HCT116 (cell line): ENCODE data around the gene PURA. TPM values are rescaled to one million over a fixed set of nuclear protein-coding genes. Genes with fewer than 3 reads are reported as not detected.

Experiments
- ATAC-seq: fragments of 200-7000 bp; cut with Tn5 transposase; 2 replicates; pipeline ENCODE4 v1.9.1; 2020; ENCODE audit warnings: mild to moderate bottlenecking, moderate library complexity
- BruUV-seq: library from RNA; stranded (reverse); fragments of 400-500 nt; replicated peaks from 2 replicates; lab custom pipeline; 2021; lab: Mats Ljungman, UMichigan
- CTCF ChIA-PET: fragments of 300-600 bp; sonication (Branson Sonifier 250); formaldehyde crosslinking; loops from one replicate; lab custom pipeline; 2021; ENCODE audit warnings: antibody characterized with exemption; lab: Charles Lee
- POLR2A ChIA-PET: fragments of 300-600, 350-600 bp; sonication (Branson Sonifier 250); formaldehyde crosslinking; loops from one replicate; lab custom pipeline; 2021; ENCODE audit warnings: antibody characterized with exemption; lab: Charles Lee
- RAD21 ChIA-PET, 2 experiments: fragments of 300-600 bp; sonication (Branson Sonifier 250); formaldehyde crosslinking; loops; one replicate each; lab custom pipeline; 2023; ENCODE audit warnings: low total read pairs in 2 of 2; ENCODE audit not compliant: uncharacterized antibody in 2 of 2, unreplicated experiment in 2 of 2, low non-redundant PET in 1 of 2; lab: Charles Lee
- DNase-seq: peaks from one replicate; pipeline ENCODE4 v3.0.0-alpha.2; 2010; ENCODE audit warnings: low read depth, low spot score
- H2AFZ ChIP-seq: fragments of 200-600 bp; shearing (Covaris generic), sonication (generic); 2 replicates; pipeline ENCODE4 v1.6.1; 2017; ENCODE audit warnings: low read depth, mixed run types, mixed read lengths, antibody characterized with exemption, low read length; ENCODE audit not compliant: poor library complexity, severe bottlenecking
- H3K27ac ChIP-seq: 2 replicates; pipeline ENCODE4 v1.5.1; 2012; ENCODE audit warnings: low read depth, low read length
- H3K27me3 ChIP-seq: fragments of 200-600 bp; sonication (generic); 2 replicates; pipeline ENCODE4 v1.6.1; 2016; ENCODE audit warnings: mixed run types, low read length, mixed read lengths; ENCODE audit not compliant: insufficient read depth
- H3K36me3 ChIP-seq, 2 experiments: fragments of 200-500 bp in 1 of 2; fragments of 200-600 bp in 1 of 2; sonication (Bioruptor generic) in 1 of 2; sonication (generic) in 1 of 2; 2 replicates each; pipeline versions ENCODE4 v1.5.1 to v1.6.1; 2014 to 2016; ENCODE audit warnings: low read length in 2 of 2, inconsistent platforms in 1 of 2, mixed read lengths in 1 of 2, mixed run types in 1 of 2; ENCODE audit not compliant: insufficient read depth in 2 of 2, control insufficient read depth in 1 of 2
- H3K4me1 ChIP-seq, 2 experiments: fragments of 200-600 bp in 1 of 2; sonication (generic) in 1 of 2; 2 replicates each; pipeline versions ENCODE4 v1.5.1 to v1.6.1; 2012 to 2017; ENCODE audit warnings: low read length in 2 of 2, inconsistent platforms in 1 of 2, mild to moderate bottlenecking in 1 of 2, mixed read lengths in 1 of 2, mixed run types in 1 of 2, moderate library complexity in 1 of 2; ENCODE audit not compliant: insufficient read depth in 2 of 2, control insufficient read depth in 1 of 2
- H3K4me2 ChIP-seq: fragments of 200-600 bp; sonication (generic); 2 replicates; pipeline ENCODE4 v1.6.1; 2017; ENCODE audit warnings: mixed run types, low read length, mixed read lengths
- H3K4me3 ChIP-seq, 2 experiments: fragments of 200-600 bp in 1 of 2; sonication (generic) in 1 of 2; replicated peaks in 1 of 2; 2 replicates each; pipeline ENCODE4 v1.5.1; 2011 to 2016; ENCODE audit warnings: low read length in 2 of 2, control low read depth in 1 of 2, low read depth in 1 of 2, mild to moderate bottlenecking in 1 of 2, mixed read lengths in 1 of 2, mixed run types in 1 of 2
- H3K79me2 ChIP-seq: fragments of 200-600 bp; sonication (generic); 2 replicates; pipeline ENCODE4 v1.6.1; 2017; ENCODE audit warnings: mild to moderate bottlenecking, mixed run types, low read length, moderate library complexity, mixed read lengths; ENCODE audit not compliant: insufficient read depth
- H3K9ac ChIP-seq: fragments of 200-600 bp; sonication (generic); 2 replicates; pipeline ENCODE4 v1.6.1; 2016; ENCODE audit warnings: low read length, mixed read lengths
- H3K9me2 ChIP-seq: fragments of 200-600 bp; sonication (generic), shearing (Covaris generic); 2 replicates; pipeline ENCODE4 v1.6.1; 2017; ENCODE audit warnings: mixed run types, mild to moderate bottlenecking, moderate library complexity; ENCODE audit not compliant: insufficient read depth
- H3K9me3 ChIP-seq, 2 experiments: fragments of 200-500 bp in 1 of 2; fragments of 200-600 bp in 1 of 2; sonication (Bioruptor generic) in 1 of 2; sonication (generic) in 1 of 2; 2 replicates each; pipeline ENCODE4 v1.6.1; 2014 to 2017; ENCODE audit warnings: low read length in 2 of 2, mixed read lengths in 2 of 2, inconsistent platforms in 1 of 2, low read depth in 1 of 2, mild to moderate bottlenecking in 1 of 2, mixed run types in 1 of 2, moderate library complexity in 1 of 2; ENCODE audit not compliant: control insufficient read depth in 1 of 2, insufficient read depth in 1 of 2
- H4K20me1 ChIP-seq: fragments of 200-600 bp; sonication (generic), shearing (Covaris generic); 2 replicates; pipeline ENCODE4 v1.6.1; 2017; ENCODE audit warnings: mixed run types, mild to moderate bottlenecking, moderate library complexity; ENCODE audit not compliant: insufficient read depth
- ATF3 ChIP-seq: IDR thresholded peaks from 2 replicates; pipeline ENCODE4 v1.6.1; 2012
- CTCF ChIP-seq, 3 experiments: fragments of 200-600 bp in 1 of 3; sonication (generic) in 1 of 3; IDR thresholded peaks in 2 of 3; conservative IDR thresholded peaks in 1 of 3; 2 replicates each; pipeline ENCODE4 v1.5.1; 2012 to 2017; ENCODE audit warnings: low read depth in 2 of 3, low read length in 2 of 3, antibody characterized with exemption in 1 of 3, borderline replicate concordance in 1 of 3, control low read depth in 1 of 3, mild to moderate bottlenecking in 1 of 3, mixed read lengths in 1 of 3, mixed run types in 1 of 3, moderate library complexity in 1 of 3; ENCODE audit not compliant: insufficient read depth in 1 of 3
- ELF1 ChIP-seq: IDR thresholded peaks from 2 replicates; pipeline ENCODE4 v1.6.1; 2012; ENCODE audit warnings: low read depth, borderline replicate concordance
- EZH2phosphoT487 ChIP-seq: fragments of 200-600 bp; IDR thresholded peaks from 2 replicates; pipeline ENCODE4 v1.6.1; 2018; ENCODE audit warnings: antibody characterized with exemption, borderline replicate concordance
- FOSL1 ChIP-seq: IDR thresholded peaks from 2 replicates; pipeline ENCODE4 v1.6.1; 2012; ENCODE audit warnings: low read depth
- JUND ChIP-seq: IDR thresholded peaks from 2 replicates; pipeline ENCODE4 v1.6.1; 2012
- POLR2AphosphoS5 ChIP-seq: IDR thresholded peaks from 2 replicates; pipeline ENCODE4 v1.6.1; 2011; ENCODE audit warnings: mild to moderate bottlenecking, low read depth, low read length, moderate library complexity
- SIN3A ChIP-seq: IDR thresholded peaks from 2 replicates; pipeline ENCODE4 v1.6.1; 2012; ENCODE audit warnings: low read depth
- SP1 ChIP-seq: IDR thresholded peaks from 2 replicates; pipeline ENCODE4 v1.6.1; 2012; ENCODE audit warnings: low read depth
- ZFX ChIP-seq: fragments of 450-650 bp; IDR thresholded peaks from 2 replicates; pipeline ENCODE4 v1.6.1; 2017
- intact Hi-C: fragments of 100-400 bp; cut with micrococcal nuclease; formaldehyde crosslinking; loops from 2 replicates; pipeline ENCODE4 v1.10.0; 2022
- total RNA-seq: library from RNA; stranded (reverse); gene quantifications from one replicate; pipeline ENCODE4 v1.2.1, GENCODE V29; 2021; ENCODE audit not compliant: unreplicated experiment
- TF ChIP-seq, protein P1 (sequence below): IDR thresholded peaks from 2 replicates; pipeline ENCODE4 v1.6.1; 2012; ENCODE audit warnings: low read depth

PURA gene
- total RNA-seq, 1 experiment from 2014 or later, result 15.2 TPM

DNA sequence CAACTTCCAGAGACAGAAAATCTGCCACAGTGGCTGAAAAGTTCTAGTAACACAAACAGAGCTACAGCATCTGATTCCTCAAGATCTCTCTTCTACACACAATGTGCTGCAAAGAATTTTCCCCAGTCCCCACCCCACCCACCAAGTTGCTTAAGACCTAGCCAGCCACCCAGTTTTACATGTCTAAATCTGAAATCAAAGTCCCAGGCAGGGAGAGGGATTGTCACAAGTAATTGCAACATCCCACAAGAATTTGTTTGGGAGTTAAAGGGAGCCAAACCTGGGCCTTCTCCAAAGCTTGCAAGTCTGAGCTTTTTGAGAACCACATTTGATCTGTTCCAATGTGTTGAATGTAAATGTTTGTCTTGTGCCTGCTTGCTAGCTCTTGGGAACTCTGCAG lies 27.3 kb downstream of the PURA start:
- POLR2A ChIA-PET, result no interaction called here
- Histone ChIP-seq H3K27me3 (no peaks in the 10 kb centered on the region), H3K4me1 (peaks cover 4 to 13% of the 10 kb centered on the region in 2 experiments; a peak in 3 of 4 replicates), H3K4me3 (no peak overlapping the region), H3K9me3 (no peaks in the 10 kb centered on the region), H3K9ac (no peak overlapping the region), H3K4me2 (no peak overlapping the region), H3K79me2 (no peaks in the 10 kb centered on the region; the same call in 1 of the 2 replicates), H2AFZ (no peak overlapping the region), H4K20me1 (no peaks in the 10 kb centered on the region), H3K9me2 (no peaks in the 10 kb centered on the region), H3K36me3 (no peaks in the 10 kb centered on the region), H3K27ac (no peak overlapping the region)
- no peak for ATAC-seq
- no TSS peak for BruUV-seq
- no peak for DNase-seq
- TF ChIP-seq JUND (no peak), SP1 (no peak), EZH2phosphoT487 (no peak), CTCF (IDR thresholded peaks at IDR 0.05 in 2 of 3, conservative IDR thresholded peaks at IDR 0.05 in 1 of 3; ENCODE audit: borderline replicate concordance in 1 of 3, insufficient read depth in 1 of 3, low read depth in 2 of 3, low read length in 2 of 3) (no peak), ELF1 (no peak), FOSL1 (no peak), SIN3A (no peak), ZFX (no peak), ATF3 (no peak), POLR2AphosphoS5 (no peak)
- TF ChIP-seq, protein P1, sequence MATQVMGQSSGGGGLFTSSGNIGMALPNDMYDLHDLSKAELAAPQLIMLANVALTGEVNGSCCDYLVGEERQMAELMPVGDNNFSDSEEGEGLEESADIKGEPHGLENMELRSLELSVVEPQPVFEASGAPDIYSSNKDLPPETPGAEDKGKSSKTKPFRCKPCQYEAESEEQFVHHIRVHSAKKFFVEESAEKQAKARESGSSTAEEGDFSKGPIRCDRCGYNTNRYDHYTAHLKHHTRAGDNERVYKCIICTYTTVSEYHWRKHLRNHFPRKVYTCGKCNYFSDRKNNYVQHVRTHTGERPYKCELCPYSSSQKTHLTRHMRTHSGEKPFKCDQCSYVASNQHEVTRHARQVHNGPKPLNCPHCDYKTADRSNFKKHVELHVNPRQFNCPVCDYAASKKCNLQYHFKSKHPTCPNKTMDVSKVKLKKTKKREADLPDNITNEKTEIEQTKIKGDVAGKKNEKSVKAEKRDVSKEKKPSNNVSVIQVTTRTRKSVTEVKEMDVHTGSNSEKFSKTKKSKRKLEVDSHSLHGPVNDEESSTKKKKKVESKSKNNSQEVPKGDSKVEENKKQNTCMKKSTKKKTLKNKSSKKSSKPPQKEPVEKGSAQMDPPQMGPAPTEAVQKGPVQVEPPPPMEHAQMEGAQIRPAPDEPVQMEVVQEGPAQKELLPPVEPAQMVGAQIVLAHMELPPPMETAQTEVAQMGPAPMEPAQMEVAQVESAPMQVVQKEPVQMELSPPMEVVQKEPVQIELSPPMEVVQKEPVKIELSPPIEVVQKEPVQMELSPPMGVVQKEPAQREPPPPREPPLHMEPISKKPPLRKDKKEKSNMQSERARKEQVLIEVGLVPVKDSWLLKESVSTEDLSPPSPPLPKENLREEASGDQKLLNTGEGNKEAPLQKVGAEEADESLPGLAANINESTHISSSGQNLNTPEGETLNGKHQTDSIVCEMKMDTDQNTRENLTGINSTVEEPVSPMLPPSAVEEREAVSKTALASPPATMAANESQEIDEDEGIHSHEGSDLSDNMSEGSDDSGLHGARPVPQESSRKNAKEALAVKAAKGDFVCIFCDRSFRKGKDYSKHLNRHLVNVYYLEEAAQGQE, result no peak
- CTCF ChIA-PET, result interaction anchor here (4.1 kb wide), 1 partner anchor 67 kb away, joined by 39 read pairs; no protein-coding TSS in a partner anchor
- intact Hi-C loops, result no loop called here
- RAD21 ChIA-PET, result no interaction called here
